Esophagus squamous epithelium (tissue), 4 donors: ENCODE results near the gene PRKCA.

Experiments
- POLR2A ChIP-seq, 4 donors: fragments of 450-650 bp; IDR thresholded peaks; one replicate each; pipeline ENCODE4 v1.6.1; 2017; ENCODE audit warnings: antibody characterized with exemption in 4 of 4, mild to moderate bottlenecking in 4 of 4, moderate library complexity in 3 of 4
- TF ChIP-seq, protein P1 (sequence below), 6 experiments: fragments of 450-650 bp in 4 of 6; fragments of 200-600 bp in 2 of 6; sonication (generic) in 2 of 6; IDR thresholded peaks; one replicate each; pipeline ENCODE4 v1.5.1; 2016 to 2019; ENCODE audit warnings: antibody characterized with exemption in 6 of 6, mild to moderate bottlenecking in 4 of 6, moderate library complexity in 4 of 6

DNA sequence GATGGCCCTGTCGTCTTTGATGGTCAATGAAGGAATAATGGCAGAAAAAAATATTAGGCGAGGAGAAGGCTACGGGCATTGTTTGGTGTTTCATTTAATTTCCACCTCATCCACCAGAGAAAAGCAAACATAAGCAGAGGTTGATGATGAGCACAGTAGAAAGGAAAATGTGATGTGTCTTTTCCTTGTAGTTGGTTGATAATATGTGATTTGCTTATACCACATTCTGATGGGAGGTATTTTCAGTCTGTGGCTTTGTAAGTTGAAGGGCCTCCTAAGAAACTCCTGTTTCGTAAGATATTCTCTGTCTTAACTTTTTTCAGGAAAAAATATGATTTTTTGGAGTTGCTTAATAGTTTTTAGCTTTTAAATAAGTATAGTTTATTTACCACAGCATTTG, 215.7 kb downstream of the PRKCA start:
- TF ChIP-seq, protein P1, sequence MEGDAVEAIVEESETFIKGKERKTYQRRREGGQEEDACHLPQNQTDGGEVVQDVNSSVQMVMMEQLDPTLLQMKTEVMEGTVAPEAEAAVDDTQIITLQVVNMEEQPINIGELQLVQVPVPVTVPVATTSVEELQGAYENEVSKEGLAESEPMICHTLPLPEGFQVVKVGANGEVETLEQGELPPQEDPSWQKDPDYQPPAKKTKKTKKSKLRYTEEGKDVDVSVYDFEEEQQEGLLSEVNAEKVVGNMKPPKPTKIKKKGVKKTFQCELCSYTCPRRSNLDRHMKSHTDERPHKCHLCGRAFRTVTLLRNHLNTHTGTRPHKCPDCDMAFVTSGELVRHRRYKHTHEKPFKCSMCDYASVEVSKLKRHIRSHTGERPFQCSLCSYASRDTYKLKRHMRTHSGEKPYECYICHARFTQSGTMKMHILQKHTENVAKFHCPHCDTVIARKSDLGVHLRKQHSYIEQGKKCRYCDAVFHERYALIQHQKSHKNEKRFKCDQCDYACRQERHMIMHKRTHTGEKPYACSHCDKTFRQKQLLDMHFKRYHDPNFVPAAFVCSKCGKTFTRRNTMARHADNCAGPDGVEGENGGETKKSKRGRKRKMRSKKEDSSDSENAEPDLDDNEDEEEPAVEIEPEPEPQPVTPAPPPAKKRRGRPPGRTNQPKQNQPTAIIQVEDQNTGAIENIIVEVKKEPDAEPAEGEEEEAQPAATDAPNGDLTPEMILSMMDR (IDR thresholded peaks at IDR 0.05): no peak
- no peak for TF ChIP-seq POLR2A (IDR thresholded peaks at IDR 0.05)
